Keratinocyte (primary cell): ENCODE data around the gene GPATCH4.

Source experiments
- CTCF ChIP-seq, 3 experiments: IDR thresholded peaks in 1 of 3; conservative IDR thresholded peaks in 1 of 3; optimal IDR thresholded peaks in 1 of 3; 2 replicates in 2 of 3; 3 replicates in 1 of 3; pipeline versions ENCODE3 to v1.5.1; 2011; ENCODE audit warnings: low read length in 3 of 3, mild to moderate bottlenecking in 3 of 3, moderate library complexity in 2 of 3, control low read depth in 1 of 3, inconsistent platforms in 1 of 3; ENCODE audit not compliant: insufficient read depth in 2 of 3; ENCODE audit errors: extremely low read depth in 1 of 3
- EZH2 ChIP-seq: IDR thresholded peaks from one replicate; pipeline ENCODE4 v1.6.1; 2012; ENCODE audit warnings: inconsistent platforms, mild to moderate bottlenecking, low read length, moderate library complexity

- TF ChIP-seq EZH2 = no peak
- no peak for TF ChIP-seq CTCF (optimal IDR thresholded peaks at IDR 0.05 in 1 of 3, IDR thresholded peaks at IDR 0.05 in 1 of 3, conservative IDR thresholded peaks at IDR 0.05 in 1 of 3; ENCODE audit: extremely low read depth in 1 of 3, insufficient read depth in 2 of 3, low read length in 3 of 3)
These were observed 47.2 kb upstream of the GPATCH4 start for GRCh38 chr1:156648496-156648895.
